GM18505 (cell line): ENCODE measurements around the gene NCKAP5L.
A peak's percentile ranks its signal among the peaks of the same experiment; 100 is the strongest.

ENCODE experiments used
- ATAC-seq: cut with Tn5 transposase; IDR thresholded peaks from one replicate; pipeline ENCODE4 v1.9.1; 2021; ENCODE audit not compliant: unreplicated experiment
- POLR2A ChIP-seq: IDR thresholded peaks from 4 replicates; pipeline ENCODE4 v1.6.1; 2011; ENCODE audit warnings: borderline replicate concordance; ENCODE audit not compliant: insufficient read depth, insufficient read length; ENCODE audit errors: extremely low read depth

NCKAP5L gene

GRCh38 chr12:49748306-49748705 is 79.9 kb downstream of the NCKAP5L start:
- TF ChIP-seq POLR2A = no peak
- ATAC-seq = no peak

- no peak for TF ChIP-seq POLR2A
- ATAC-seq = no peak
Measured at GRCh38 chr12:49744363-49744885, 83.8 kb downstream of the NCKAP5L start.

GRCh38 chr12:49741882-49742620 is 86.2 kb downstream of the NCKAP5L start:
- peak; percentile 52 for ATAC-seq

More at GRCh38 chr12:49741882-49742620, 86.2 kb downstream of the NCKAP5L start:
- TF ChIP-seq POLR2A = peak; percentile 42
